GM19395 (cell line): ENCODE data around the gene IZUMO1.
"Not testable (repeated sequence)": the region's sequence is repeated elsewhere in the genome, so short reads cannot be mapped to it uniquely, and the experiment has no call there.

Experiments
- ATAC-seq: cut with Tn5 transposase; IDR thresholded peaks from one replicate; pipeline ENCODE4 v1.9.1; 2021; ENCODE audit warnings: mild to moderate bottlenecking, moderate library complexity; ENCODE audit not compliant: unreplicated experiment

IZUMO1 gene

DNA sequence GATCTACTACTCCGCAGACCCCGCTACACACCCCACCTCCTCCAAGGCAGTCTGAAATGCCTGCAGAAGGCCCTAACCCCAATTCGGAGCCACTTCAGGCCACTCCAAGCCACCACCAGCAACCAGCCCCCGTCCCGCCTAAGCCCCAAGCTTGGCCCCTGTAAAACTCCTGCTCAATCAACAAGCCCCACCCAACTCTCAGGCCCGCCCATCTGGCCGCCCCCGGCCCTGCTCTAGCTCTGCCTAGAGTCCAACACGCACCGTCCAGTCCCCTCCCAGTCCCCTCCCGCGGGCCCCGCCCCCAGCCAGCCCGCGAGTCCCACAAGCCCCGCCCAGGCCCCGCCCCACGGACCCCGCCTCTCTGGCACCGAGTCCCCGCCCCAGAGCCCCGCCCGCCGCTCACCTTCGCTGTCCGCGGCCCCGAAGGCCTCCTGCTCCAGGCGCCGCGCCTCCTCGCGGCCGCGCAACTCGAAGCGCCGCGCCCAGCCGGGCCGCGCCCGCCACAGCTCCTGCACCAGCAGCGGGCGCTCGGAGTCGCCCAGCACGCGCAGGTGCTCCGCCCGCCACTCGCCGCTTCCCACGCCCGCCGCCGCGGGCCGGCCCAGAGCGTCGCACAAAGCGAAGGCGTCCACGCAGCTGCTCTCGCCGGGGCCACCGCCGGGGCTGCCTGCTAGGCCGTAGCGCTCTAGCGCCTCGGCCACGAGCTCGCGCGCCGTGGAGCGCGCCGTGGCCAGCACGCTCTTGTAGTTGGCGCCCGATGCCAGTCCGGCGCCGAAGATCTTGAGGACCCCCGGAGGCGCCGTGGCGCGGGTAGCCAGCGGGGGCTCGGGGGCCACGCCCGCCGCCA is 7.9 kb downstream of the IZUMO1 start:
- ATAC-seq: no peak

DNA sequence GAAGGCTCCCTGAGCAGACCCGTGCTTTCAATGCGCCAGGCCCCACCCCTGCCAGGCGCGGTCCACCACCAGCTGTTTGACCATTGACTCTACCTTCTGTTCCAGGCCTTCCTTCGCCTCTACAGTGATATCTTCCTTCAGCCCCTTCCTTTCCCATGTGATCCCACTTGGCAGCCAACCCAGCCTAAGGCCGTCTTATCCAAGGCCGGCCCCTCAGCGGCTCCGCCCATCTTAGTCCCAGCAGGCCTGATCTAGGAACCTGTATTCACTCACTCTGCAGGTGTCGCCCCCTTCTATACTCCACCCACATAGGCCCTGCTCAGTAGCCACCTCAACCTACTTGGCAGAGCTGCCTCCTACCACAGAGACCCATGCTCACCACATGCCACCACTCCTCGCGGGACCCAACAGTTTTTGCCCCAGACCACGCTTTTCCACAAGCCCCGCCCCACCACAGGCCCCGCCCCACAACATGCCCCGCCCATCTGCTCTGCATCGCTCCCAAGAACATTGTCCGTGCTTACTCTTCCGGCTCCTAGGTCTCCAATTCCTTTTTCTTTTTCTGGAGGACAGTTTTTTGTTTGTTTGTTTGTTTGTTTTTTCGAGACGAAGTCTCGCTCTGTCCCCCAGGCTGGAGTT is 9.2 kb downstream of the IZUMO1 start:
- no peak for ATAC-seq

DNA sequence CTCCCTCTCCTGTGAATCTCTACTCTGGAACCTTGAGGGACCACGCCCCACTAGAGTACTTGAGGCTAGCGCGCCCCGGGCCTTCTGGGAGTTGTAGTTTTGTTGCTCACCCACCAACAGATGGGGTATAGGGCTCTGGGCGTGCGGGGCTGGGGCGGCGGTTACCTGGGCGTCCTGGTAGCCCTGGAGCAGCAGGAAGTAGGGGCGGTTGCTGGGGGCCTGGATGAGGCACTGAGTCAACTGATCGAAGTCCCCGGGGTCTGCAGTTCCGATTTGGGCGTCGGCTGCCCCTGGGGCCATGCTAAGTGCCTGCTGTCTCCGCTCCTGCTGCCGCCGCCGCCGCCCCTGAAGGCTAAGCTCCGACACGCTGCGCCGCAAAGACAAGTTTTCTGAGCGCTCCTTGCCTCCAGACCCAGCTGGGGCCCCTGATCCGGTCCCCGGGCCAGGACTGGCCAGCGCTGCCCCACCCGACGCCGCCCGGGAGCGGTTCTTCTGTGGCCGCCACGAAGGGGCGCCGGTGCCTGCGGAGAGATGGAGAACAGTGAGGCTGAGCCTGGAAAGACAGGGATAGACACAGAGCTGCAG is 11.6 kb downstream of the IZUMO1 start:
- ATAC-seq: no peak

DNA sequence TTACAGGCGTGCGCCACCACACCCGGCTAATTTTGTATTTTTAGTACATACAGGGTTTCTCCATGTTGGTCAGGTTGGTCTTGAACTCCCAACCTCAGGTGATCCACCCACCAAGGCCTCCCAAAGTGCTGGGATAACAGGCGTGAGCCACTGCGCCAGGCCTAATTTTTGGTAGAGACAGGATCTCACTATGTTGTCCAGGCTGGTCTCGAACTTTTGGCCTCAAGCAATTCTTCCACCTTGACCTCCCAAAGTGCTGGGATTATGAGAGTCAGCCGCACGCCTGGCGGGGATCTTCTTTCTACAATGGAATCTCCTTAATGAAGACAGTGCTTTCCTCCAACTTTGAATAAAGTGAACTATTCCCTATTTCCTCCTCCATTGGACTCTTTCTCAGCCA is 12.1 kb downstream of the IZUMO1 start:
- no peak for ATAC-seq

DNA sequence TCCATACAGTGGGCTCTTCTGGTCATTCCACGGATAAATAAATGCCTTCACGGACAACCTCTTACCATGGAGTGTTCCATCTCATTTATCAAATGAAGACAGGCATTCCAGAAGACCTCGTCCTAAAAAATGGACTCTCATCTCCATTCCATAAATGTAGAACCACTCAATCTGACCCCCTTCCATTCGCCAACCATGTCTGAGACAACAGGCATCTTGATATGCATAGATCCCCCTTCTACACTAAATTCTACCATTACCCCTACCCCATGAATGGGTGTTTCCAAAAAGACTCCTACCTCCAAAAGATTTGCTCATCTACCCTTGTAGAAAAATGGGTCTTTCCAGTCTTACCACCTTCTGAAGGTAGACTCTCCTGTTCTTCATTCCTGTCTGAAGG is 15.3 kb downstream of the IZUMO1 start:
- no peak for ATAC-seq

DNA sequence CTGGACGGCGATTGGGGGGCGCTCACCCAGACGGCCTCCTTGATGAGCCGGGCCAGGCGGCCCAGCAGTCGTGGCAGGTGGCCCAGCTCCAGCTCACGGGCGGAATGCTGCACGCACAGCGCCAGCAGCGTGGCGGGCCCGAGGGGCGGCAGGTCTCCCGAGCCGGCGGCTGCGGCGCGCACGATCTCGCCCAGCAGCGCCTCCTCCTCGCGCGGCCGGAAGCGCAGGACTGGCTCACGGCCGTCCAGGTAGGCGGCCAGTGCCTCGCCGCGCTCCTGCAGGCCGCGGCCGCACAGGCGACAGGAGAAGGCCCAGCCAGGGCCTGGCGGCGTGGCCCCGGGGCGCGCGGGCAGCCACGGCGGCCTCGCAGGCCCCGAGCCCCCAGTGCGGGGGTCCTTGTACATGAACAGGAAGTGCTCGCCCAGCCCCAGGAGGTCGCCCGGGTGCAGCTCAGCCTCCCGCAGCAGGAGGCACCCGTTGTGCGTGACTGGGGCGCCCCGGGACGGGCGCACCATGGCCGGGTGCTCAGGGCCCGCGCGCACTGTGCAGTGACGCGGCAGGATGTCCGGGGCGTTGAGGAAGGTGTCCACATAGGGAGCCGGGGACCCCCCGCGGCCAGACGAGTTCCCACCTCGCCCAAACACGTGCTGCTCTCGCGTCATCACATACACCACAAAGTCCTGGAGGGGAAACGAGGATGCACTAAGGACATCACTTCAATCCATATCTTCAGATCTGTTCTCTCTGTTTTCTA is 17.6 kb downstream of the IZUMO1 start:
- ATAC-seq: no peak

DNA sequence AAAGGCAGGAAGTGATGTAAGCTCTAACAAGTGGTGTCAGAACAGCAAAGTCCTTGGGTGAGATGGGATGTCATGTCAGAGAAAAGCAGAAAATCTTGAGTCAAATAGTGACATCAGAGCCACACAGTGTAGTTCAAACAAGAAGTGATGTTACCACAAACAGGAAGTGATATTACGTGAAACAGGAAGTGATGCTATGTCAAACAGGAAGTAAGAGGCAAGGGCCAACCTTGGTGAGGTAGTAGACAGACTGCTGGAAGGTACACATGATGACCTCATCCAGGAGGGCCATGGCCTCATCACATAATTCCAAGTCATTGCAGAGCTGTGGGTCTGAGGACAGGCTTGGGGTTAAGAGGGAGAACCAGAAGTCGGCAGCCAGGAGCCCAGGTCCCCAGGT is 20.2 kb downstream of the IZUMO1 start:
- ATAC-seq: no peak

DNA sequence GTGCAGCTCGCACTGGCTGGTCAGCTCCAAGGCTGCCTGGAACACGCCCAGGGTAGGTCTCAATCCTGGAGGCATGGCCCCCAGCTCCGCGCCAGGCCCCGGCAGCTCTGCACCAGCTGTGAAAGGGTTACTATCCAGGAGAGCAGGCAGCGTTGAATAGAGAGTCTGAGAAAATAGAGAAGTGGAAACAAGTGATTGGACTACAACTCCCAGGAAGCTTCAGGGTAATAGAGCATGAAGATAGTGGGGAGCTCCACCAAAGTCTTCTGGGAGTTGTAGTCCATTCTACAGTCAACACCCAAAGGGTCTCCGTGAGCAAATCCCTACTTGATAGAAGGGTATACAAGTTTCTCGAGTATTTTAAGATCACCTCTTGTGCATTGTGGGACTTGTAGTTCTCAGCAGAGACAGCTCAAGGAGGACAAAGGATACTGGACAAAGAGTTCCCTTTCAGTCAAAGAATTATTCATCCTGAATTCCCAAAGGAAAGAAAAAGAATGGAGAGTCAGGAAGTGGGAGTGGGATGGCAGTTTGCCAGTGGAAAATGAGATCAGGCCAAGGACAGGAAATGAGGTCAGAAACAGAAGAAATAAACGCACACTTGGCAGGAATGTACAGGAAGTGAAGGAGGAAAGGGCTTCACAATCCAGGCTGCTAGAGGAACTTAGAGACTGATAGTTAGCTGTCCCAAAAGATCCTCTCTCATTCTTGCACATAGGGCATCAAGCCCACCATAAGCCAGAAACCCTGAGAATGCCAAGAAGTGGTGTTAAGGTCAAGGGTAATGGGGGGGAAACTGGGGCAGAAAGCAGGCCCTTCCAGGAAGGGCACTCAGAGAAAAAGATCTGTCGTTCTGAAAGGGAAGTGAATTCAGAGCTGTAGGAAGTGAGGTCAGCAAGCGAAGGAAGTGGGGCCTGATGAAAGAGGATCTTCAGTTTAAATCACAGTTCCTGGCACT is 21.6 kb downstream of the IZUMO1 start:
- ATAC-seq: no peak

DNA sequence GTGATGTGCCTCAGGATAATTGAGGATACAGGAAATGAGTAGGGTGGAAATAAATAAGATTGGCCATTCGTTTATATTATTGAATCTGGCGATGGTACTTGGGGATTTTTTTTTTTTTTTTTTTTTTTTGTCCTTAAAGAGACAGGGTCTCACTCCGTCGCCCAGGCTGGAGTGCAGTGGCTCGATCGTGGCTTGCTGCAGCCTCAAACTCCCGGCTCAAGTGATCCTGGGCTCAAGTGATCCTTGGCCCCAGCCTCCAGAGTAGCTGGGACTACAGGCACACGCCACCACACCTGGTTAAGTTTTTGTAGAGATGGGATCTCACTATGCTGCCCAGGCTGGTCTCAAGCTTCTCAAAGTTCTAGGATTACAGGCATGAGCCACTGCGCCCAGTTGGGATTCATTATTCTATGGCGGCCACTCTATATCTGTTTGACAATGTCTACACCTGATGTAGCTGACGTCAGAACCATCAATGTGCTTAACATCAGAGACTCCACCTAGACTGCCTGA is 24.5 kb downstream of the IZUMO1 start:
- no peak for ATAC-seq

DNA sequence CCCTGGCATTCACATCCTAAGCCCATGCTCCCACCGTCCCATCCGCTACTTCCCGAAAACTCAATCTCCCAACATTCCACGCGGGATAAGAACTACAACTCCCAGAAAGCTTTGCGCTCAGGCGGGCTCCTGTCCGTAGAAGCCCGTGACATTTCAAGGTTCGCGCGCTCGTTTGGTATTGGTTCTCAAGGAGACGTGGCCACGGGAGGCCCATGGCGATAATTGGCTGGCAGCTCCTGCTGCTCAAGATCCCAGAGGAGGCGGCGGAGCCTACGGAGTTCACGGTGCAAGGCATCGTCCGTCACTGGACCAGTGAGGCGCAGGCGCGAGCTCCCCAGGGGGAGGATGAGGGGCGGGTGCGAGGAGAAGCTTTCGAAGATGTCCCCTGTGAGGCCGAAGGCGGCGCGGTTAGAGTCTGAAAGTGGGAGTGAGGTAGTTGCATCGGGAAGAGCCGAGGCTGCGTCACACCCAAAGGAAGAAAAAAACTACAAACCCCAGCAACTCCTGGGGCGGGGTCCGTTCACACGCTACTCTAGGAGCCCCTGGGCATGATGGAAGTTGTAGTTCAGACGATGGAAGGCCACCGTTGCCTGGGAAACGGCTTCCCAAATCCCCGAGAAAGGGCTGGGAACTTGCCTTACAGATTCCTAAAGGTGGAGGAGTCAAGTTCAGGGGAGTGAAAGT is 26.0 kb downstream of the IZUMO1 start:
- ATAC-seq: peak; percentile 79

DNA sequence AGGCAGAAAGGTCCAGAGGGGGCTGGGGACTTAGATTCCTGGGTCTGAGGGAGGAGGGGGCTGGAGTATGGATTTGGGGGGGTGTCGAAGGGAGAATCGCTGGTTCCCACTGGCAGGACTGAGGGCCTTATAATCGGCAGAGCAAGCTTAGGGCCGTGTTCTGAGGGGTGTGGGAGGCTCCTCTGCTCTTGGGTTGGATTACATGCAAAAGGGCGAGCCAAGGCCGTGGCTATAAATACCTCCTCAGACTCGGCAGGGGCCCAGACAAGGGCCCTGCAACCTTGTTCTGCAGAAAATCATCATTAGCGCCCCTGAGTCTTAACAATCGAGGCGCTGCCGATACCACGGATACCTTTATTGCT is 26.5 kb downstream of the IZUMO1 start:
- peak; percentile 14 for ATAC-seq

DNA sequence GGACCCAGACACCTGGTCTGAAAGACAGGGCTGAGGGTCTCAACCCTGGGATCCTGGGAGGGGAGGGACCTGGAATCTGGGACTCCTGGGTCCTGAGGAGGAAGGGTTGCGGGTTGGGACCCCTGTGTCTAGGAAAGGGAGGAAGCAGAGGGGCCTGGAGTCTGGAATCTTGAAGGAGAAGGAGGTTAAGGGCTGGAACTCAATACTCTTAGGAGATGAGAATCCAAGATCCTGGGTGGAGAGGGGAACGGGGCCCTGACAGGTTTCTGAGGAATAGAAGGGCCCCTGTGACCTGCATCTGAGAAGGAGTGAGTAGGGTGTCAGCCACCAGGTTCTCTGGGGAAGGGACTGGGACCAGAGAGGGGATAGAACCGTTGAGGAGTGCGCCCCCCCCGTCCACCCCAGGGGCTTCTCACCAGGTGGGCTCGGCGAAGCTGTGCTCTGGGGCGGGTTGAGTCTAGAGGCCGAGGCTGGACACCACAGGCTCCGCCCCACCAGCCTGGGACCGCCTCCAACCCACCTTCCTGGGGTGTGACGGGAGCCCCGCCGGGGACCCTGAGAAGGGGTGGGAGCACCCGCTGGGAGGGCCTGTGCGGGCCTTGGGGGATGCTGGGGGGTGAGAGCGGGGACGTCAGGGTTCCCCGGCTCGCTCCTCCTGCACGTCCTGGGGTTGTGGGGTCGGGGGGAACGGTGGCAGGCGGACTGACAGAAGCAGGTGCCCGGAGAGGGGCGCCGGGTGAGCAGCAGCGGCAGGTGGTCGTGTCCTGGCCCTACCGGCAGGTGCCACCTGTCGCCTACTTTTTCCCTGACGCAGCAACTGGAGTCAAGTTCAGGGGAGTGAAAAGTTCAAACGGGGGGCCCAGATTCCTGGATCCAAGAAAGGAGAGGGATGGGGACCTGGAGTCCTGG is 27.2 kb downstream of the IZUMO1 start, which contains the start of gene MAMSTR:
Gene MAMSTR (minus strand): TSS at position 463 of the 909 bp plus-strand sequence. CDS start 694 bp downstream, outside the sequence.
- ATAC-seq: no peak

DNA sequence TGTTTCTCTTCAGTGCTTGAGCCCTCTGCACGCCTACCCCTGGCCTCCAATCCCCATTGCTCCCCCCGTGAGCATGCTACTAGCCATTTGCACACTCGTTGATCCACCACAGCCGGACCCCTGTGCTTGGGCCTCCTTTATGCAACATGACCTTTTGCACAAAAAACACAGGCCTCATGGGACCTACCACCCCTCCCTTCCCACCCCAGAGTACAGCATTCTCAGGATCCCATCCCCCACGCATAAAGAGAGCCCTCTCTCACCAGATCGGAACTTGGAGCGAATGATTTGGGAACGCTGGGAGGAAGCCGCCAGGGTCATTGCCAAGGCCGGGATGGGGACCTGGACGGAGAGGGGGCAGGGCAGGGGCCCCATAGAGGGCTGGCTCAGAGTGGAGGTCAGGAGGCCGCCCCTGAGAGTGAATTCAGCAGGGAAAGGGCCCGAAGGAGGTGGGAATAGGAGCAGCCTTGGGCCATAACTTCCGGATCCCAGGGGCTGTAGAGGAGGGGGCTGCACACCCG is 27.9 kb downstream of the IZUMO1 start:
- ATAC-seq: no peak

DNA sequence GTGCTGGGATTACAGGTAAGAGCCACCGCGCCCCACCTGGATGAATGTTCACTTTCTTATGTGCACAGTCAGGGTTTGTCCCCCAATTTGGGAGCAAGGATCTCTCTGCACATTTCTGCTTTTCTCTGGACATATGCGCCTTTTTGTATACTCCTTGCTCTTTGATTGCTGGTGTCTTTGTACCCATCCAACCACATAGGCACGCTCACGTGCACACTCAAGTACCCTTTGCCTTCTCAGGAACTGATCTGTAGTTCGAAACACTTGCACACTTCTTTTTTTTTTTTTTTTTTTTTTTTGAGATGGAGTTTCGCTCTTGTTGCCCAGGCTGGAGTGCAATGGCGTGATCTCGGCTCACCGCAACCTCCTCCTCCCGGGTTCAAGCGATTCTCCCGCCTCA is 28.6 kb downstream of the IZUMO1 start:
- not testable (repeated sequence) for ATAC-seq

DNA sequence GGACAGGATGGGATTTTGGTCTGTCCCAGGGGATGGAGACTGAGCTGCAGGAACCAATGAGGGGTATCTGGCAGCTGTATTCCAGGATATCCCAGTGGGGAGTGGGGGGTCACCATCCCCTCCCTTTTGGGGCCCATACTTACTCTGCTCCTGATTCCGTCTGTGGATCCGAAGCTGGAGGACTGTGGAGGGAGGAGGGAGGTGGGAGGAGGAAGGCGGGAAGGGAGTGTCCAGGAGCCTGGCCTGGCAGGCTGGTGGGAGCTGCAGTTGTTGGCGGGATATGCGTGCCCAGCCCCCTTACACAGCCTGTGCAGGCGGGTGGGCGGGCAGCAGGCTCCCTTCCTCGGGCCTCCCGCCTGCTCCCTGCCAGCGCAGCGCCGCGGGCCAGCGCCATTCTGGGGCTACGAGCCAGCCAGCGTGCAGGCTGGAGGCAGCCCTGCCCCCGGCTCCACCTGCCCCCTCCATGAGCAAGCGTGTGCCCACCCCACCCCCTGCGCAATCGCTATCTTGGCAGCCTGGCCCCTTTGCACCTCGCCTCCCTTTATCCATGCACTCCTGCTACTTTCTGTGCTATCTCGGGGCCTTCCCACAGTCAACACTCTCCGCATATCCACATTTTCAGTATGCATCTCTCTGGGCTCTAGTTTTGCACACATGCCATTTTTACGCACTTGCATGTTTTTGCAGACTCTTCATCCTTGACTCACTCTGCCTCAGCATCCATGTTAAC is 30.0 kb downstream of the IZUMO1 start:
- ATAC-seq: no peak

DNA sequence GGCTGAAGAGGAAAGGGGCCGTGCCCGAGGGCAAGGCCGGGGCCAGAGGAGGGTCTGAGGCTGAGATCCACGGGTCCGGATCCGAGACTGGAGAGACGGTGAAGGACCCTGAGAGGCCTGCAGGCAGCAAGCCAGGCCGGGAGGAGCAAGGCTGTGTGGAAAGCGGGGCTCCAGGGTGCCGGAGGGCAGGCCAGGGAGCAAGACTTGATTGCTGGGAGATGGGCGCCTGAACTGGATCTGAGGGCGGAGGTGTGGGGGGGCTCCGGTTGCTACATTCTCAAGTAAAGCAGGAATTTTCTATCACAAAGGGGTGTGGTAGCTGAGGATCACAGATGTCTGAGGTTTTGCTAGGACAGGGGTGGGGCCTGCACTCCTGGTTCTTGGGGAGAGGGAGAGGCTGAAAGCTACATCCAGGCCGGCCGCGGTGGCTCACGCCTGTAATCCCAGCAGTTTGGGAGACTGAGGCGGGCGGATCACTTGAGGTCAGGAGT is 31.0 kb downstream of the IZUMO1 start:
- ATAC-seq: no peak
